Trophoblast cell (in vitro differentiated cells and primary cell): ENCODE measurements around the gene GNAL.

Source experiments
- DNase-seq, 2 donors: peaks; one replicate each; pipeline ENCODE4 v3.0.0-alpha.2; 2016
- H2AFZ ChIP-seq: 2 replicates; pipeline ENCODE4 v1.6.1; 2013; ENCODE audit warnings: low read length, moderate library complexity, mild to moderate bottlenecking; ENCODE audit not compliant: insufficient read depth, poor library complexity
- H2AK5ac ChIP-seq: 2 replicates; pipeline ENCODE4 v1.6.1; 2013; ENCODE audit warnings: mild to moderate bottlenecking, low read length
- H2BK120ac ChIP-seq: 2 replicates; pipeline ENCODE4 v1.6.1; 2013; ENCODE audit warnings: low read length, mild to moderate bottlenecking, moderate library complexity; ENCODE audit not compliant: insufficient read depth, poor library complexity
- H2BK12ac ChIP-seq: 2 replicates; pipeline ENCODE4 v1.6.1; 2013; ENCODE audit warnings: mild to moderate bottlenecking, low read length, moderate library complexity
- H2BK5ac ChIP-seq: 2 replicates; pipeline ENCODE4 v1.6.1; 2013; ENCODE audit warnings: low read length, low read depth, moderate library complexity, mild to moderate bottlenecking; ENCODE audit not compliant: poor library complexity
- H3K14ac ChIP-seq: 2 replicates; pipeline ENCODE4 v1.6.1; 2013; ENCODE audit warnings: mild to moderate bottlenecking, low read length
- H3K18ac ChIP-seq: 2 replicates; pipeline ENCODE4 v1.6.1; 2013; ENCODE audit warnings: mild to moderate bottlenecking, low read length
- H3K23ac ChIP-seq: 2 replicates; pipeline ENCODE4 v1.6.1; 2013; ENCODE audit warnings: low read length
- H3K27ac ChIP-seq: 2 replicates; pipeline ENCODE4 v1.5.1; 2013; ENCODE audit warnings: low read depth, mild to moderate bottlenecking, inconsistent platforms, low read length, moderate library complexity
- H3K27me3 ChIP-seq: 2 replicates; pipeline ENCODE4 v1.6.1; 2013; ENCODE audit warnings: inconsistent platforms, mild to moderate bottlenecking, low read length, moderate library complexity; ENCODE audit not compliant: insufficient read depth
- H3K36me3 ChIP-seq, 2 experiments: 1 replicate in 1 of 2; 2 replicates in 1 of 2; pipeline ENCODE4 v1.6.1; 2013; ENCODE audit warnings: low read length in 2 of 2, mild to moderate bottlenecking in 2 of 2, moderate library complexity in 1 of 2; ENCODE audit not compliant: insufficient read depth in 2 of 2, control insufficient read depth in 1 of 2
- H3K4ac ChIP-seq: 2 replicates; pipeline ENCODE4 v1.6.1; 2013; ENCODE audit warnings: low read depth, mild to moderate bottlenecking, low read length, moderate library complexity
- H3K4me1 ChIP-seq, 2 experiments: 1 replicate in 1 of 2; 2 replicates in 1 of 2; pipeline ENCODE4 v1.6.1; 2013; ENCODE audit warnings: low read length in 2 of 2, mild to moderate bottlenecking in 2 of 2, moderate library complexity in 1 of 2; ENCODE audit not compliant: insufficient read depth in 2 of 2, control insufficient read depth in 1 of 2
- H3K4me2 ChIP-seq: 2 replicates; pipeline ENCODE4 v1.6.1; 2013; ENCODE audit warnings: inconsistent platforms, mild to moderate bottlenecking, low read length, moderate library complexity
- H3K4me3 ChIP-seq: 2 replicates; pipeline ENCODE4 v1.5.1; 2013; ENCODE audit warnings: mild to moderate bottlenecking, low read depth, low read length, inconsistent platforms
- H3K79me1 ChIP-seq: one replicate; pipeline ENCODE4 v1.6.1; 2013; ENCODE audit warnings: low read length
- H3K79me2 ChIP-seq: 2 replicates; pipeline ENCODE4 v1.6.1; 2013; ENCODE audit warnings: low read length, mild to moderate bottlenecking; ENCODE audit not compliant: control insufficient read depth, insufficient read depth, poor library complexity
- H3K9ac ChIP-seq: 2 replicates; pipeline ENCODE4 v1.6.1; 2013; ENCODE audit warnings: mild to moderate bottlenecking, low read length
- H3K9me3 ChIP-seq: 2 replicates; pipeline ENCODE4 v1.6.1; 2013; ENCODE audit warnings: low read depth, mild to moderate bottlenecking, control low read depth, inconsistent platforms, low read length; ENCODE audit not compliant: insufficient read depth
- H4K12ac ChIP-seq: 2 replicates; pipeline ENCODE4 v1.6.1; 2013; ENCODE audit warnings: low read depth, mild to moderate bottlenecking, low read length, moderate library complexity
- H4K8ac ChIP-seq: 2 replicates; pipeline ENCODE4 v1.6.1; 2013; ENCODE audit warnings: low read depth, mild to moderate bottlenecking, low read length, moderate library complexity
- H4K91ac ChIP-seq: one replicate; pipeline ENCODE4 v1.6.1; 2013; ENCODE audit warnings: low read depth, mild to moderate bottlenecking, low read length, moderate library complexity
- WGBS: extraction: QIAGEN DNeasy Blood & Tissue Kit; methylation state at CpG from one replicate; pipeline ENCODE4 v1.1.7; 2013; ENCODE audit warnings: missing lambda C conversion rate; ENCODE audit not compliant: insufficient read length, insufficient coverage; ENCODE audit errors: extremely low coverage; 5-methylcytosine and 5-hydroxymethylcytosine counted together

The GNAL gene

GRCh38 chr18:11667578-11667977 is 21.5 kb upstream of the GNAL start:
- Histone ChIP-seq H2BK12ac (no peak overlapping the region), H2AK5ac (no peak overlapping the region), H3K14ac (no peak overlapping the region), H2BK5ac (no peak overlapping the region), H3K79me1 (no peaks in the 10 kb centered on the region), H3K4ac (no peak overlapping the region), H4K8ac (no peak overlapping the region), H3K27me3 (no peaks in the 10 kb centered on the region), H3K36me3 (no peaks in the 10 kb centered on the region), H3K27ac (no peak overlapping the region), H3K9ac (no peak overlapping the region), H3K4me3 (no peak overlapping the region), H3K18ac (no peak overlapping the region), H3K23ac (no peak overlapping the region), H4K91ac (no peak overlapping the region), H3K9me3 (peaks cover 2% of the 10 kb centered on the region), H2AFZ (no peak overlapping the region), H2BK120ac (no peak overlapping the region), H3K4me1 (no peaks in the 10 kb centered on the region), H3K79me2 (no peaks in the 10 kb centered on the region), H3K4me2 (no peak overlapping the region), H4K12ac (no peak overlapping the region)
- no CpG with 5 or more reads among the region's 6 CpGs for WGBS
- DNase-seq: no peak

- no peak overlapping the region for H3K4me3 ChIP-seq
- H3K27me3 ChIP-seq: no peaks in the 10 kb centered on the region
- H4K12ac ChIP-seq: no peak overlapping the region
- no peak overlapping the region for H4K91ac ChIP-seq
- no peak overlapping the region for H2AK5ac ChIP-seq
- H3K18ac ChIP-seq: no peak overlapping the region
- H3K23ac ChIP-seq: no peak overlapping the region
- no peak overlapping the region for H4K8ac ChIP-seq
- no peak for DNase-seq
- no peak overlapping the region for H2AFZ ChIP-seq
- no peak overlapping the region for H3K27ac ChIP-seq
- no peaks in the 10 kb centered on the region for H3K9me3 ChIP-seq
- H2BK5ac ChIP-seq: no peak overlapping the region
- no peak overlapping the region for H3K14ac ChIP-seq
- no peaks in the 10 kb centered on the region for H3K79me1 ChIP-seq
- no peak overlapping the region for H3K9ac ChIP-seq
- no peak overlapping the region for H2BK120ac ChIP-seq
- no peak overlapping the region for H2BK12ac ChIP-seq
- WGBS: no CpG with 5 or more reads among the region's 10 CpGs
- H3K36me3 ChIP-seq: no peaks in the 10 kb centered on the region
- no peaks in the 10 kb centered on the region for H3K4me1 ChIP-seq
- no peaks in the 10 kb centered on the region for H3K79me2 ChIP-seq
- H3K4me2 ChIP-seq: no peak overlapping the region
- H3K4ac ChIP-seq: no peak overlapping the region
These were observed 20.5 kb upstream of the GNAL start for GRCh38 chr18:11668441-11669169.

GRCh38 chr18:11669271-11669947 is 19.7 kb upstream of the GNAL start:
- Histone ChIP-seq H3K14ac (no peak overlapping the region), H4K91ac (no peak overlapping the region), H3K4me1 (no peaks in the 10 kb centered on the region), H2AK5ac (no peak overlapping the region), H3K4me2 (no peak overlapping the region), H3K9ac (no peak overlapping the region), H3K4ac (no peak overlapping the region), H2AFZ (no peak overlapping the region), H3K36me3 (no peaks in the 10 kb centered on the region), H3K79me1 (no peaks in the 10 kb centered on the region), H3K18ac (no peak overlapping the region), H4K8ac (no peak overlapping the region), H3K79me2 (no peaks in the 10 kb centered on the region), H3K9me3 (no peaks in the 10 kb centered on the region), H3K23ac (no peak overlapping the region), H2BK120ac (no peak overlapping the region), H2BK5ac (no peak overlapping the region), H3K4me3 (no peak overlapping the region), H2BK12ac (no peak overlapping the region), H3K27me3 (no peaks in the 10 kb centered on the region), H4K12ac (no peak overlapping the region), H3K27ac (no peak overlapping the region)
- DNase-seq: no peak
- no CpG with 5 or more reads among the region's 14 CpGs for WGBS

GRCh38 chr18:11669948-11670275 is 19.2 kb upstream of the GNAL start:
- Histone ChIP-seq H2BK120ac (no peak overlapping the region), H3K27ac (no peak overlapping the region), H3K36me3 (no peaks in the 10 kb centered on the region), H4K12ac (no peak overlapping the region), H2BK5ac (no peak overlapping the region), H3K4me3 (no peak overlapping the region), H3K4me1 (no peaks in the 10 kb centered on the region), H4K91ac (no peak overlapping the region), H3K4me2 (no peak overlapping the region), H4K8ac (no peak overlapping the region), H3K9me3 (no peaks in the 10 kb centered on the region), H3K23ac (no peak overlapping the region), H3K18ac (no peak overlapping the region), H3K79me2 (no peaks in the 10 kb centered on the region), H2BK12ac (no peak overlapping the region), H3K27me3 (no peaks in the 10 kb centered on the region), H3K79me1 (no peaks in the 10 kb centered on the region), H2AK5ac (no peak overlapping the region), H3K4ac (no peak overlapping the region), H2AFZ (no peak overlapping the region), H3K14ac (no peak overlapping the region), H3K9ac (no peak overlapping the region)
- WGBS: no CpG with 5 or more reads among the region's 10 CpGs
- DNase-seq: no peak
